Astrocyte of the cerebellum (primary cell): ENCODE results near the gene GGA2.
"Not testable (repeated sequence)": the region's sequence is repeated elsewhere in the genome, so short reads cannot be mapped to it uniquely, and the experiment has no call there.

Experiments
- DNase-seq: peaks from one replicate; pipeline ENCODE4 v3.0.0-alpha.2; 2011; ENCODE audit warnings: low read depth
- H3K4me3 ChIP-seq: 2 replicates; pipeline ENCODE4 v1.5.1; 2011; ENCODE audit warnings: mild to moderate bottlenecking, low read depth, low read length, moderate library complexity
- in situ Hi-C: cut with HindIII; loops from 2 replicates; pipeline ENCODE4 v1.10.0; 2017; ENCODE audit warnings: low sequenced_read_pairs
- TF ChIP-seq, protein P1 (sequence below): IDR thresholded peaks from 2 replicates; pipeline ENCODE4 v1.5.1; 2012; ENCODE audit warnings: low read length, low read depth, moderate library complexity, mild to moderate bottlenecking; ENCODE audit errors: missing control alignments

GGA2 gene

DNA sequence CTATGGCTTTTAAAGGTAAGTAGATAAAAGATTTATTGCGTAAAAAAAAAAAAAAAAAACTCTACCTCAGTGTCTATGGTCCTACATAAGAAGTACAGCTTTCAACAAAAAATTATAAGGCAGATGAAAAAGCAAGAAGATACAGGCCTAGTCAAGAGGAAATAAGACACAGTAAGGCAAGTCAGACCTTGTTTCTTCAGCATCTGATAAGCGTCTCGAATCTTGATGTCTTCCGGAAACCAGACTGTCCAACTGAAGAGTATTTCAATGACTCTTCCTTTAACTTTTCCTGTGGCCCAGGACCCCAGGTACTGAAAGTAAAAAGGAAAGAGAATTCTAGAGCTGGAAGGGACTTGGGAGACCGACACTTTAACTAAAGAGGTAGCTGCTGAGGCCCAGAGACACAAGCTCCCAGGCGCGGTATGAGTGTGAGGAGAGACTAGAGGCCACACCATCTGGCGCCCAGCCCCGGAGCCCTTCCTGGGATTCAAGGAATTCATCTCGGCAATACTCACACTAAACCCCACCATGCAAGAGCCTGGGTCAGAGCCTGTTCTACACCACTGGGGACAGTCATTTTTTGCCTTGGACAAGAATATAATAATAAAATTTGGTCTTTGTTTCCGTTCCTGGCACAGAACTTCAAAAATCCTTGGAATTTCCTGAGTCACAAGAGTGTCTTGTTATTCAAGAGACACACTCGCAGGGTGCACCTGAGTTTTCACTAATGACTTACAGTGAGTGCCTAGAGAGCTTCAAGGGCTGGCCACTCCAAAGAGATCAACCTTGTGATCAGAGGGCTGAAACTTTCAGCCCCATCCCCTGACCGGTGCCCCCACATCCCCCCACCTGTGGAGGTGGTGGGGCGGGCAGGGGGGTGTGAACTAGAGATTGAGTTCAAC, 18.6 kb downstream of the GGA2 start:
- no peak overlapping the region for H3K4me3 ChIP-seq
- in situ Hi-C loops, result no loop called here
- peak; percentile 16 for DNase-seq
- TF ChIP-seq, protein P1, sequence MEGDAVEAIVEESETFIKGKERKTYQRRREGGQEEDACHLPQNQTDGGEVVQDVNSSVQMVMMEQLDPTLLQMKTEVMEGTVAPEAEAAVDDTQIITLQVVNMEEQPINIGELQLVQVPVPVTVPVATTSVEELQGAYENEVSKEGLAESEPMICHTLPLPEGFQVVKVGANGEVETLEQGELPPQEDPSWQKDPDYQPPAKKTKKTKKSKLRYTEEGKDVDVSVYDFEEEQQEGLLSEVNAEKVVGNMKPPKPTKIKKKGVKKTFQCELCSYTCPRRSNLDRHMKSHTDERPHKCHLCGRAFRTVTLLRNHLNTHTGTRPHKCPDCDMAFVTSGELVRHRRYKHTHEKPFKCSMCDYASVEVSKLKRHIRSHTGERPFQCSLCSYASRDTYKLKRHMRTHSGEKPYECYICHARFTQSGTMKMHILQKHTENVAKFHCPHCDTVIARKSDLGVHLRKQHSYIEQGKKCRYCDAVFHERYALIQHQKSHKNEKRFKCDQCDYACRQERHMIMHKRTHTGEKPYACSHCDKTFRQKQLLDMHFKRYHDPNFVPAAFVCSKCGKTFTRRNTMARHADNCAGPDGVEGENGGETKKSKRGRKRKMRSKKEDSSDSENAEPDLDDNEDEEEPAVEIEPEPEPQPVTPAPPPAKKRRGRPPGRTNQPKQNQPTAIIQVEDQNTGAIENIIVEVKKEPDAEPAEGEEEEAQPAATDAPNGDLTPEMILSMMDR, result no peak

DNA sequence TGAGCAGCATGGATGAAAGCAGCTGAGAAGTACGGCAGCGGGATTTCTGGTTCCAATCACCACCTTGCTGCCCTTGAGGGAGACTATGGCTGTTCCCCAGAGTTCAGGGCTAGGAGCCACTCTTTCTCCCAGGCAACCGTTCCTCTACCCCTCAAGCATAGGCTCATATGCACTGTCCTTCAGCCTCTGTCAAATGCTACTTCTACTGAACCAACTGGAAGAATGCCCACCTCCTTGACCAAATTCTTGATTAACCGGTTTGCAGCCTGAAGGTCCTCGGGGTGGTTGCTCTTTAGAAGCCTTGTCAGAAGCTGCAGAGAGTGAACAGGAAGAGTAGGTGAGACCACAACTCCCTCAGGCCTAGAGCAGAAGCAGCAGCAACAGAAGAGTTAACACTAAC, 23.8 kb downstream of the GGA2 start:
- in situ Hi-C loops, result no loop called here
- TF ChIP-seq, protein P1, result no peak
- H3K4me3 ChIP-seq, result no peak overlapping the region
- no peak for DNase-seq

DNA sequence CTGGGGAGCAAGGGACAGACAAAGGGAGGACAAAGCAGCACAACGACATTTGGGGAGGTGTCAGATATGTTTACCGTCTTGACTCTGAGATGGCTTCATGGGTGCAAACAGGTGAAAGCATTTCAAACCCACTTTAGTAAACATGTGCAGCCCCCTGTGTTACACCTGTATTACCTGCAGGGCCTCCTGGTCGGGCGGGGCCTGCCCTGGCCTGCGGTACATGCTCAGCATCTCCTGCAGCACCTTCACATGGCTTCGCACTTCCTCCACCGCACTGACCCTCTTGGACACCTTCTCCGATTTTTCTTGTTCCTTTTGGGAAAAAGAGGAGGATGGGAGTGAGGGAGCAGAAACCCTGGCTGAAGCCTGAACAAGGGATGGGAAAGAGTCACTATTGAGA, 24.5 kb downstream of the GGA2 start:
- TF ChIP-seq, protein P1, result no peak
- in situ Hi-C loops, result no loop called here
- DNase-seq, result no peak
- no peak overlapping the region for H3K4me3 ChIP-seq

DNA sequence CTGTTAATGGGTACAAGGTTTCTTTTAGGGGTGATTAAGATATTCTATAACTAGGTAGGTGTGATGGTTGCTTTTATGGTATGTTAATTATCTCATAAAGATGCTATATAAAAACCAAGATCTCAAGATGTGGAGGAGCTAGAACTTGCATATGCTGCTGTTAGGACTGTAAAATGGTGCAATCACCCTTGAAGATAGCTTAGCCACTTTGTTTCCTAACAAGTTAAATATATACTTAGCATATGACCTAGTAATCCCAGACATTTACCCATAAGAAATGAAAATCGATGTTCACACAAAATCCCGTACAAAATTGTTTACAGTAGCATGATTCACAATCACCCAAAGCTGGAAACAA, 25.1 kb downstream of the GGA2 start:
- DNase-seq, result no peak
- in situ Hi-C loops, result no loop called here
- TF ChIP-seq, protein P1, result no peak
- no peak overlapping the region for H3K4me3 ChIP-seq

DNA sequence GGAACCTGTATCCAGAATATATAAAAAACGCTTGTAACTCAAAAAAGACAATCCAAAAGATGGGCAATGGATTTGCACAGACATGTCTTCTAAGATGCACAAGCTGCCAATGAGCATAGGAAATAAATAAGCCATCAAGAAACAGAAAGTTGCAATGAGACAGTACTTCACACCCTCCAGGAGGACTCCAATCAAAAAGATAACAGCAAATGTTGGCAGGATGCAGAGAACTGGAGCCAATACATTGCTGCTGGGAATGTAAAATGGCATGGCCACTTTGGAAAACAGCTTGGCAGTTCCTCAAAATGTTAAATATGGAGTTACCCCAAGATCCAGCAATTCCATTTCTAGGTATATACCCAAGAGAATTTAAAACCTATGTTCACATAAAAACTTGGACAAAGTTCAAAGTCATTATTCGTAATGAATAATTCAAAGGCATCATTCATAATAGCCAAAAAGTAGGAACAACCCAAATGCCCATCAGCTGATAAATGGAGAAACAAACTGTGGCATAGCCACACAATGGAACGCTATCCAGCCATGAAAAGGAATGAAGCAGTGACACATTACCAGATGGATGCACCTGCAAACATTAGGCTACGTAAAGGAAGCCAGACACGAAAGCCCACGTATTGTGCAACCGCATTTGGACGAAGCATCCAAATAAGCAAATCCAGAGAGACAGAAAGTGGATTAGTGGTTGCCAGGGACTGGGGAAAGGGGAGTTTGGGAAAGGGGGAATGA, 25.6 kb downstream of the GGA2 start:
- no peak overlapping the region for H3K4me3 ChIP-seq
- TF ChIP-seq, protein P1, result no peak
- in situ Hi-C loops, result no loop called here
- no peak for DNase-seq

DNA sequence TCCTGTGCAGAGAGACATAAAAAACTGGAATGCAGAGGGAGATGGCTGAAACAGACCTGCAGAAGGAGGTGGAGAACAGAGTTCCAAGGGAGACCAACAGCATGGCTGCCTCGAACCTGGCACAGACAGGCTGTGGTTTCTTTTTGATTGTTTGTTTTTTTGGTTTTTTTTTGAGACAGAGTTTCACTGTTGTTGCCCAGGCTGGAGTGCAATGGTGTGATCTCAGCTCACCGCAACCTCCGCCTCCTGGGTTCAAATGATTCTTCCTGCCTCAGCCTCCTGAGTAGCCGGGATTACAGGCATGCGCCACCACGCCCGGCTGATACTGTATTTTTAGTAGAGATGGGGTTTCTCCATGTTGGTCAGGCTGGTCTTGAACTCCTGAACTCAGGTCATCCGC, 26.8 kb downstream of the GGA2 start:
- in situ Hi-C loops, DNase-seq, H3K4me3 ChIP-seq: not testable (repeated sequence)

DNA sequence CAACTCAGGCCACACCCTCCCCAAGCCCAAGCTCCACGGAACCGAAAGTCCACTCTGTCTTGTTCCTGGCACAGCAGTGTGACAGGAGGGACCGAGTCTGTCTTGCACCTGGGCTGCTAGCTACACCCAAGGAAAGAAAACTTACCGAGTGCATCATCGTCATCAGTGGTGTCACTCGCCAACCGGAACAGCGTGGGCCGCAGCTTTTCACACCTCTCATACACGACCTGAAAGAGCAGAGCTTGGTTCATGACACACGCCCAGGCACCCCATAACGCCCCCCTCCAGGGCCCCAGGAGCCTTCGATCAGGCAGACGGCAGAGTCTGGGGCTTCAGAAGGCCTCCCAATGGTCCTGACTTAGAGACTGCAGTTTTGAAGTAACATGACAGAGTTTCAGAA, 27.5 kb downstream of the GGA2 start:
- H3K4me3 ChIP-seq, result no peak overlapping the region
- TF ChIP-seq, protein P1, result no peak
- in situ Hi-C loops, result no loop called here
- DNase-seq, result no peak
